GM21526 (cell line): Measurements from ENCODE around the gene MITD1.
A peak's percentile ranks its signal among the peaks of the same experiment; 100 is the strongest.
"Not testable (repeated sequence)": the region's sequence is repeated elsewhere in the genome, so short reads cannot be mapped to it uniquely, and the experiment has no call there.

Experiments
- ATAC-seq: cut with Tn5 transposase; IDR thresholded peaks from one replicate; pipeline ENCODE4 v1.9.1; 2021; ENCODE audit warnings: moderate library complexity; ENCODE audit not compliant: unreplicated experiment, low FRiP score

MITD1 gene

DNA sequence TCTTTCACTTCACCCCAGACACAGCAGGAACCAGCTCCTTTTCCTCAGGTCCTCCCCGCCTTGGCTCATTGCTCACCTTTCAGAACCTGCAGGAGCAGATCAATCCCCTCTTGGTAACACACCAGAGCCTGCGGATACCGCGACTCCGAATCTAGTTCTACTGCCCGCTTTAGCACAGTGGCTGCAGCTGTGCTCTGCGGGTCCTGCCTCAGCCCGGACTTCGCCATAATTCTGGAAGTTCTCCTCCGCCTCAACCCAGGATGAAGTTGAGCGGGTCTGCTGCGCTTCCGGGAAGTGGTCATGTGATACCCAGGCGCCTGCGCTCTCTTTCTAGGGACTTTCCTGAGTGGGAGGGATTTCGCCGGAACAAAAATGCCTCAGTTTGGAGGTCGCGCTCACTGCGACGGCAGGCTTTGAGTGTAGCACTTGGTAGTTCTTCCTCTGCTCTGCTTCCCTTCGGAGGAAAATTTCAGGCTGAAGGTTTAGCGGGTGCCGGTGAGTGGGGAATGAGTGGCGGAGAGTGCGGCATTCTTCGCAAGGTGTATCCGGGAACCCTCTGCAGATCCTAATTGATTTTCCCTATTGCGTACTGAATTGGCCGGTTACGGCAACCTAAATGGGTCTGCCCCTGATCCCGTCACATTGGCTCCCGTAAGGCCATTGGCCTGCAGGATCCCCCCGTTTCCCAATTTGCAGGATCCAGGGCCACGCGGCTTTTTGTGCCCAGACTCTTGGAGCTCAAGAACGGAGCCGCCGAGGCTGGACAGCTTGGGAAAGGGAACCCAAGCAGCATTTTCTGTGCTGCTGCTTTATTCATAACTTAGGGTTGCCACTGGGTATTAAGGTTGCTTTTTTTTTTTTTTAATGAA lies at the start of gene MITD1, which contains the start of gene MRPL30:
TSS of gene MITD1 (minus strand) at position 304 of the 869 bp plus-strand sequence. CDS start at position 227, 77 bp downstream.
TSS of gene MRPL30 (plus strand) at position 430 of the 869 bp plus-strand sequence. CDS start 5,020 bp downstream, outside the sequence.
- ATAC-seq: peak; percentile 88

DNA sequence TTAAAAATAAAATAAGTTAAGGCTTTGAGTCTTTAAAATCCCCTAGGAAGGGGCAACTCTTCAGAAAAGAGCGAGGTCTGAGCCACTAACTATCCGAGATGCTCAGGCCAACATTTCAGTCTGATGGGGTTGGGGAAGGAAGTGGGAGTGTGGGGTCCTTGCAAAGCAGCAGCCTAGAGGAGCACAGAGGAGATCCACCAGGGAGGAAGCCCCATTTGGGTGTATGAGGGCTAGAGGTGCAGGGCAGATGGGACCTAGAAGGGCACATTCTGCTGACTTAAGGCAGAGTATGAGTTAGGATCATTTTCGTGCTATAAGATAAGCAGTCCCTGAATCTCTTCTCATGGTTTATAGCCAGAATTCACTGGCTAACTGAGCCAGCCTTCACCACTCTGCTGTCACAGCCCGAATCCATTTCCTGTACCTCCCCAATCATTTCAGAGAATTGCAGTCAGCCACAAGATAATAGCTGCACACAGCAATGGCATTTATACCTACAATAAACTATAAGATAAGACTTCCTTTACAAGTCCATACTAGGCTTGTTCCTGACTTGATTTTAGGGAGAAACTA lies 37.2 kb upstream of the MITD1 start:
- ATAC-seq: no peak

DNA sequence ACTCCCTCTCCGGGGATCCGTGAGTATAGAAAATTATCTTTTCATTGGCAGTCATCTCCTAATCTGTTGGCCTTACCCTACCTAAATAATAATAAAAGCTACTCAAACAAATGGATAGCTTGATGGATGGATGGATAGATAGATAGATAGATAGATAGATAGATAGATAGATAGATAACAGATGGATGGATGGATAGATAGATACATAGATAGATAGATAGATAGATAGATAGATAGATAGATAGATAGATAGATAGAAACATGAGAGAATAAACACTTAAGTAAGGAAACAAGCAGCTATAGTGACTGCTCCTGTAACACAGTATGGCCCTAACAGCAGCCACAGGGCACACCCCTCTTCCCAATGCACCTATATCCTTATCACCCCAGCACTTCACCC lies 35.2 kb upstream of the MITD1 start:
- ATAC-seq: no peak

GRCh38 chr2:99205491-99205890 lies 24.6 kb upstream of the MITD1 start:
- ATAC-seq: no peak

DNA sequence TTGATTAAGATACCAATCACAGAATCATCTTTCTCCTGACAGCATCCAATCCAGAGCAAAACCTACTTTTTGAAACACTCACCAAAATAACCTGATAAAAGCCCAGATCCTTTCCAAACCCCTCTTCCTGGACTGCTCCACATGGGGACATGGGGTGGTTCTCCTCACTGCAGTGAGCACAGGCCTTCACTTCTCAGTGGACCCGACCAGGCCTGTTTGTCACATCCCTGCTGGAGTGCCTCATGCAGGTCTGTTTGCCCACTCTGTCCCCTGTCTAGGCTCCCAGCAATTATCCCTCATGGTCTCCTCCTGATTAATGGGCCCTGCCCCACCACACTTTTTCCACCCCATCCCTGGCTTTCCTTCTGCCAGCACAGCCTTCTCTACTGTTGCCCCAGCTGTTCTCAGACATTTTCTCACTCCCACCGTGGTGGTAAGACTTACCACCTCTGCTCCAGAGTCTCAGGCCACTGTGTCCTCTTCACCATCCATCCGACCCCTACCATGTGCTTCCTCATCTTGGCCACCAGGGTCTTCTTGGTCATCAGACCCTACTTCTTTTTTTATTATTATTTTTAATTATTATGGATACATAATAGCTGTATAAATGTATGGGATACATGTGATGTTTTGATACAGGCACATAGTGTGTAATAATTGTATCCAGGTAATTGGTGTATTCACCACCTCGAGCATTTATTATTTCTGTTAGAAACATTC lies 21.3 kb upstream of the MITD1 start:
- ATAC-seq: no peak

GRCh38 chr2:99200076-99200800 lies 19.4 kb upstream of the MITD1 start:
- no peak for ATAC-seq

DNA sequence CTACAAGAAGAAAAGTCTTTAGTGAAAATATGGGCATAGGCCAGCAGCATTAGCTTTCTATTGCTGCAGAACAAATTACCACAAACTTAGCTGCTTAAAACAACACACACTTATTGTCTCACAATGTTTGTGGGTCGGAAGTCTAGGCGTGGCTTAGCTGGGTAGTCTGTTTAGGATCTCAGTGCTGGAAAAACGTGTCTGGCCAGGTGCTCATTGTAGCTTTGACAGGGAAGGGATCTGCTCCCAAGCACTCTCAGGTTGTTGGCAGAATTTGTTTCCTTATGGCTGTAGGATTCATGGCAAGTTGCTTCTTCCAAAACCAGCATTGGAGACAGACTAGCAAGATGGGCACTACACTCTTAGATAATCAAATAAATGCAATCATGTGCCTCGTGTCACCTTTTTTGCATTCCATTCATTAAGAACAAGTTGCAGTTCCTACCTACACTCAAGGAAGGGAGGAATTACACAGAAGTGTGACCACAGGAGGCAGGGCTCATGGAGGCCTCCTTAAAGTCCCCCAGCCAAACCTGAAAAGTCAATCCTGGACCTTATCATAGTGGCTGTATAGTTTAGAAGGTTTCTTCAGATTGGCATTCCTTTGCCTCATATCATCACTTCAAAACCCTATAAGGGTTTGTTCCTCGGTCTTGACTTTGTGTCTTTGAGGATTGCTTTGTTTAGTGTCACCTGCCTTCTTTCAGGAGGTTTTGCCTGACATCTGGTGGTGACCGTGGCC lies 17.4 kb upstream of the MITD1 start:
- no peak for ATAC-seq

- not testable (repeated sequence) for ATAC-seq
These were observed 11.5 kb upstream of the MITD1 start for GRCh38 chr2:99192364-99192763.

- no peak for ATAC-seq
These were observed 9.7 kb upstream of the MITD1 start for GRCh38 chr2:99190548-99190947.

DNA sequence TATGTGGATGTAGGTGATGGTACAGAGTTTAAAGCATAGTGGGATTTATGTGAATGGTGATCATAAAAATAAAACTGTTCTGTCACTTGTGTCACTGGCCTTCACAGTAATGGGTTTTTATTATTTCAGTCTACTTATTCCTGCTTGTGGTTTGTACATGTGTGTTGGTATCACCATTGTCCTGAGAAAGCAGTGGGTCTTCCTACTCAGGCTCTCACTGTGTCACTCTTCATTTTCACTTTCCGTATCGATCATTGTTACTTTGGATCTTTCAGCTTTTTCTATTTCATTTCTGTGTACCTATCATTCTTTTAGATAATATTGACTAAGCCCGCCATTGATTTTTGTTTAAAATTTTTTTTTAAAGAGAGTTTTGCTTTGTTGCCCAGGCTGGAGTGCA lies 7.5 kb upstream of the MITD1 start:
- ATAC-seq: no peak

GRCh38 chr2:99187011-99187410 lies 6.2 kb upstream of the MITD1 start:
- ATAC-seq: no peak

DNA sequence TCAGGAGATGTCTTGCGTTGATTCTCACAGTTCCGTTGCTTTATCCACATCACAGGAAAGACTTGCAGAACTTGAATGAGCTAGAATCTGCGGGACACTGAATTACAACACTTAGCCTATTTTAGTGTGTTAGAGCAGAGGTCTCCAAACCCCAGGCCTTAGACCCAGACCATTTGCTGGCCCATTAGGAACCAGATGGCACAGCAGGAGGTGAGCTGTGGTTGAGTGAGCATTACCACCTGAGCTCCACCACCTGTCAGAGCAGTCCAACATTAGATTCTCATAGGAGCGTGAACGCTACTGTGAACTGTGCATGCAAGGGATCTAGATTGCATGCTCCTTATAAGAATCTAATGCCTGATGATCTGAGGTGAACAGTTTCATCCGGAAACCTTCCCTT lies 4.0 kb upstream of the MITD1 start:
- no peak for ATAC-seq

DNA sequence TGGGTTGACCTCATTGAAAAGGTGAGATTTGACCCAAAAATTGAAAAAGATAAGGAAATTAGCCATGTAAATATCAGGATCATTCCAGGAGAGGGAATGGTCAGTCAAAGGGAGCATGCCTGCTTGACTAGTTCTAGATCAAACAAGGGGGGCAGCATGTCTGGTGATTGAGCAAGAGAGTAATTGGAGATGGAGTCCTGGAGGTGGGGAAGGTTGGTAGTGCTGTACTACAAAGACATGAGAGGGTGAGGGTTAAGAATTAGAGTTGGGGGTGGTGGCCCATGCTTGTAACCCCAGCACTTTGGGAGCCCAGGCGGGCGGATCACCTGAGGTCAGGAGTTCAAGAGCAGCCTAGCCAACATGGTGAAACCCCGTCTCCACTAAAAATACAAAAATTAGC lies 2.2 kb upstream of the MITD1 start:
- ATAC-seq: no peak

- no peak for ATAC-seq
These were observed 754 bp upstream of the MITD1 start for GRCh38 chr2:99181624-99182000.

DNA sequence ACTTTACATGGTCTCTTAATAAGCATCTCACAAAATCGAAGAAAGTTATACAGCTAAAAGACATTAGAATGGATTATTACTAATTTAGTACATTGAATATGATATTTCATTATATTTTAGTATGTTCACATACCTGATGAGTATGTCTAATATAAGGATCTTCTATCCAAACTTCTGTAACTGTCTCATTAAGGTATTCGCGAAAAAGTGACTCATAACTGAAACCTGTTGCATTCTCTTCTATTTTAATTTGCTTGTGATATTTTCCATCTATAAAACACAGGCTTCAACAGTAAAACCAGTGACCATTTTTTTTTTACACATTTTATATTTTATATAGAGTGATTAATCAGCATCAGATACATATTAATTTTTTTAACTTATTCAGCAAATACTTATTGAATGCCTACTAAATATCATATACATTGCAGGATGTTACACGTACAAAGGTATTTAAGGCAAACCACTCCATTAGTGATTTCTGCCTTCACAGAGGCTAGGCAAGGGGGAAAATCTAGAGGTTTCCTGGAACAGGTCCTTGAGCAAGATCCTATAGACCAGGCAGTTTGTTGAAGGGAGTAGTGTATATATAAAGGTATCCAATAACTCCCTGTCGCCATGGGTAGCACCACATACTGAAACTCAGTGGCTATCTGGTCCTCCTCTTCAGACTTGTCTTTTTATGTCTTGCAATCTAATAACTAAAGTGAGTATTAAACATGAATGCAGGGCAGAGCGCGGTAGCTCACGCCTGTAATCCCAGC lies 9.3 kb downstream of the MITD1 start:
- ATAC-seq: no peak

DNA sequence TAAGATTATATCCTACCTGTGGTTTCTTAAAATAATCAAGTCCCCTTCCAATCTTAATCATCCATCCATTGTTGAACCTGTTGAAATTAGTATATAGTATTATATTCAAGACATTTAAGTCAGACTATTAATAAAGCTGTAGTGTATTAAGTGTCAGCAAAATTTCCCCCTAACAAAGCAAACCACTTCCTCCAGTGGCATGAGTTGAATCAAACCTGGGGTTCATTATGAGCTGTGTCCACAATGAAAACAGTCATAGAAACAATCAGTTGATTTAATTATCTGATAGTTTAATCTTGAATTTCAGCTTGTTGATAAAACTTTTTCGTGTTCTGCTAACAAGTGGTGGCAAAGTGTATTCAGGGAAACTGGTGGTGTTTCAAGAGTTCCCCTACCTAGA lies 11.3 kb downstream of the MITD1 start:
- no peak for ATAC-seq

- no peak for ATAC-seq
These were observed 14.6 kb downstream of the MITD1 start for GRCh38 chr2:99166218-99166617.

DNA sequence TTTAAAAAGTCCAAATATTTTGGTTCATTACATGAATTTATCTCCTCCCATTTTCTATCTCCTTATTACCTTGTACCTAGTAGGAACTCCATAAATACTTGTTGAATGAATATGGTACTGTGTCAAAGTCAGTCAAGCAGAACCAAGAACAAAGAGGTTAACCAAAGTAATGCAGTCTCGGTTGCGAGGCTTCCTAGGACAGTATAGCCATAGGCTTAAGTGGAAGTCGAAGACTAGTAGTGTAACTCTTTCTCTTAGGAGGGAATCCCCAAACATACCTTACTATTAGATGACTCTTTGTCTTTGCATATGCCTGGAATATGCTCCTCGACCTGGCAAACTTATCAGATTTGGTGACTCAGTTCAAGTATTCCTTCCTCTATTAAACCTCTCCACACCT lies 21.3 kb downstream of the MITD1 start:
- no peak for ATAC-seq

GRCh38 chr2:99158599-99158998 lies 22.3 kb downstream of the MITD1 start:
- no peak for ATAC-seq
